ENCODE data around the gene PPP1R14B.

The PPP1R14B gene

DNA sequence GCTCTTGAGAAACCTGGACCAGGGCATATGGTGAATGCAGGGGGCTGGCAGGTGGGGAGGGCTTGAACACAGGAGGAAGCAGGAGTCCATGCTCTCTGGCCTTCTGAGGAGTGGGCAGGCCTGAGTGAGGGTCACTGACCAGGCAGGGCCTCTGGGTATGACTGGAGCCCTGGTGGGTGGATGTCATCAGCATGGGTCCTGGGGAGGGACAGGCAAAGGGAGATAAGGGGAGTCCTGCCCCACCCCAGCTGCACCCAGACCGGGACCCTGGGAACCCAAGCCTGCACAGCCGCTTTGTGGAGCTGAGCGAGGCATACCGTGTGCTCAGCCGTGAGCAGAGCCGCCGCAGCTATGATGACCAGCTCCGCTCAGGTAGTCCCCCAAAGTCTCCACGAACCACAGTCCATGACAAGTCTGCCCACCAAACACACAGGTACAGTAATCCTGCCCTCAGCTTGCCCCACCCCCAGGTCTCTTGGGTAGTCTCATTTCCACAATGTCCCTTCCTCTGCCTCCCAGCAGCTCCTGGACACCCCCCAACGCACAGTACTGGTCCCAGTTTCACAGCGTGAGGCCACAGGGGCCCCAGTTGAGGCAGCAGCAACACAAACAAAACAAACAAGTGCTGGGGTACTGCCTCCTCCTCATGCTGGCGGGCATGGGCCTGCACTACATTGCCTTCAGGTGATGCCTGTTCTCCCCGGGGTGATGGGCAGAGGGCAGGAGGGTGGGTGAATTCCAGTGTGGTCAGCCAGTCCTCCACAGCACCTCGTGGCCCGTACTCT is 14.4 kb downstream of the PPP1R14B start:
- in situ Hi-C loops (cut with MboI; ENCODE audit: low sequenced_read_pairs) = no loop called here

DNA sequence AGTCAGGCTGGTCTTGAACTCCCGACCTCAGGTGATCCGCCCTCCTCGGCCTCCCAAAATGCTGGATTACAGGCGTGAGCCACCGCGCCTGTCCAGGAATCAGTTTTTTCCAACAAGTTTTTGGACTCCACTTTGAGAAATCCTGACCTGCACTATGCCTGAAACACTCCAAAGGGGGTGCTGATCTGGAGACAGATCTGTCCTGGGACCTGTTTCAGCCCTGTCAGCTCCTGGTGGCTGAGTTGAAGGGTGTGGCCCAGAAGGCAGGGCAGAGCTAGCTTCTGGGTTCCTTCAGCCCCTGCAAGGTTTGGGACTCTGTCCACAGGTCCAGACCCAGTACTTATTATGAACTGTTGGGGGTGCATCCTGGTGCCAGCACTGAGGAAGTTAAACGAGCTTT is 15.2 kb downstream of the PPP1R14B start:
- in situ Hi-C loops (cut with MboI; ENCODE audit: low sequenced_read_pairs) = no loop called here

GRCh38 chr11:64230985-64231365 is 15.8 kb downstream of the PPP1R14B start:
- in situ Hi-C loops (cut with MboI; ENCODE audit: low sequenced_read_pairs) = no loop called here

DNA sequence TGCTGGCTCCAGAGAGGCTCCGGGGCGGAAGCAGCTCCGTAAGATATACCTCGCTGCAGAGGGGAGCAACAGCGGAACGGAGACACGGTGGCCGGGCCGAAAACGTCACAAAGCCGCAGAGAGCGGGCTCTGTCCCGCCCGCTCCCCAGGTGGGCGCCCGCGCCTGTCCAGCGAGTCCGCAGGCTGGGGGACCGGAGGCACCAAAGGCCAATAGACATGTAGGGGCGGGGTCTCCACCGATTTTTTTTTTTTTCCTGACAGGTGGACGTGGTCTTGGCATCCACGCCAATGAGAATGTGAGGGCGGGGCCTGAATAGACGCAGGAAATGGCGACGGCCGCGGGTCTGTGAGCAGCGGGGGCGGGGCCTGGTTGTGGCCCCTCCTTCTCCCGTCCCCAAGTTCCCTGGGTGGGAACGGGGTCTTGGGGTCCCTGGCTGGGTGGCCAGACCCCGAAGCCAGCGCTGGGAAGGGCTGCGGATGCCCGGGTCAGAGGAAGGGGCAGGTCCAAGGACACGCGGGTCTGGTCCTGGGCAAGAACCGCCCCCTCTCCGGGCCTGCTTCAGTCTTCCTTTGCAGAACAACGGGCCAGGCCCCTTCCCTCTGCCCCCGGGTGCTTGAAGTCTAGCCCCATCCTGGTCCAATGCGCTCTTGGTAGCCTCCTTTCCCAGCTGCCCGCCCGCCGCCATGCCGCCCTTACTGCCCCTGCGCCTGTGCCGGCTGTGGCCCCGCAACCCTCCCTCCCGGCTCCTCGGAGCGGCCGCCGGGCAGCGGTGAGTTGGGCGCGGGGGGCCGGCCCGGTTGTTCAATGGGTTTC is 16.4 kb downstream of the PPP1R14B start, which contains the start of gene DNAJC4:
Gene DNAJC4, plus strand, starts transcription at position 378 of the 814 bp plus-strand sequence. Its CDS starts 307 bp downstream, at position 685.
- in situ Hi-C loops (cut with MboI; ENCODE audit: low sequenced_read_pairs) = no loop called here

DNA sequence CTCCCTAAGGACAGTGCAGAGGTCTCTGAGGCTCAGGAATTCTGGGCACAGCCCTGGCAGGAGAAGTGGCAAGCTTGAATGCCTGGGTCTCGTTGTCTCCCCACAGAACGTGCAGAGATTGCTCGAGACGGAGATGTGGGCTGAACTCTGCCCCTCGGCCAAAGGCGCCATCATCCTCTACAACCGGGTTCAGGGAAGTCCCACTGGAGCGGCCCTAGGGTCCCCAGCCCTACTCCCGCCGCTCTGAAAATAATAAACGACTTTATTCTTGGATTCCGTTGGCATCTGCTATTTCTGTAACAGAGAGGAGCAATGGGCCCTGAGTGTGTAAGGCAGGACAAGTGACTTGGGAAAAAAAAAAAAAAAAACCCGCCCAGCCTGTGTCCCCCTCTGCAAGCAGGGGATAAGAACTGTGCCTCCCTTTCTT is 17.0 kb downstream of the PPP1R14B start:
- in situ Hi-C loops (cut with MboI; ENCODE audit: low sequenced_read_pairs) = no loop called here

GRCh38 chr11:64229090-64229743 is 17.5 kb downstream of the PPP1R14B start:
- in situ Hi-C loops (cut with MboI; ENCODE audit: low sequenced_read_pairs) = no loop called here

DNA sequence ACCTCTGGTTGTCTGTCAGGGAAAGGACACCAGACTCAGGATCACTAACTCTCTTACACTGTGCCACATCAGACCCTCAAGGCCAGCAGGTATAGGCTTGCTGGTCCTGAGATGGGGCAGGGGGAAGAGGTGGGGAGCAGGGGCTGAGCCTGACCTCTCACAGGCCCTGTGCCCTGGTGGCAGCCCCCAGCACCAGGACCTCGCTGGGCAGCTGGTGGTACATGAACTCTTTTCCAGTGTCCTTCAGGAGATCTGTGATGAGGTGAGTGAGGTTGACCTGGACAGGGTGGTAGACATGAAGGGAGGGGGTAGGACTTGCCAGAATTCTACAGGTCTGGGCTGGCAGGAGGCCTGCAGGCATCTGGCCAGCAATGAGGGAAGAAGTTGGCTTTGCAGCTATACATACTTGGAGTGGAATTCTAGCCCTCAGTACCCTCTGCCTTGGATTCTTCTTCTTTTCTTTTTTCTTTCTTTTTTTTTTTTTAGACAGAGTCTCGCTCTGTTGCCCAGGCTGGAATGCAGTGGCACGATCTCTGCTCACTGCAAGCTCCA is 19.3 kb downstream of the PPP1R14B start:
- in situ Hi-C loops (cut with MboI; ENCODE audit: low sequenced_read_pairs) = no loop called here

GRCh38 chr11:64226507-64227051 is 20.2 kb downstream of the PPP1R14B start:
- in situ Hi-C loops (cut with MboI; ENCODE audit: low sequenced_read_pairs) = no loop called here

GRCh38 chr11:64225608-64226506 is 20.9 kb downstream of the PPP1R14B start, which contains the start of the genes NUDT22 and TRPT1:
Gene NUDT22, plus strand, starts transcription at chr11:64226274. Its CDS starts 379 bp downstream, at chr11:64226653.
Gene TRPT1, minus strand, starts transcription at chr11:64226186. Its CDS starts 326 bp downstream, at chr11:64225860.
- in situ Hi-C loops (cut with MboI; ENCODE audit: low sequenced_read_pairs) = no loop called here

- in situ Hi-C loops (cut with MboI; ENCODE audit: low sequenced_read_pairs) = no loop called here
Measured at GRCh38 chr11:64224891-64225607, 21.7 kb downstream of the PPP1R14B start.

DNA sequence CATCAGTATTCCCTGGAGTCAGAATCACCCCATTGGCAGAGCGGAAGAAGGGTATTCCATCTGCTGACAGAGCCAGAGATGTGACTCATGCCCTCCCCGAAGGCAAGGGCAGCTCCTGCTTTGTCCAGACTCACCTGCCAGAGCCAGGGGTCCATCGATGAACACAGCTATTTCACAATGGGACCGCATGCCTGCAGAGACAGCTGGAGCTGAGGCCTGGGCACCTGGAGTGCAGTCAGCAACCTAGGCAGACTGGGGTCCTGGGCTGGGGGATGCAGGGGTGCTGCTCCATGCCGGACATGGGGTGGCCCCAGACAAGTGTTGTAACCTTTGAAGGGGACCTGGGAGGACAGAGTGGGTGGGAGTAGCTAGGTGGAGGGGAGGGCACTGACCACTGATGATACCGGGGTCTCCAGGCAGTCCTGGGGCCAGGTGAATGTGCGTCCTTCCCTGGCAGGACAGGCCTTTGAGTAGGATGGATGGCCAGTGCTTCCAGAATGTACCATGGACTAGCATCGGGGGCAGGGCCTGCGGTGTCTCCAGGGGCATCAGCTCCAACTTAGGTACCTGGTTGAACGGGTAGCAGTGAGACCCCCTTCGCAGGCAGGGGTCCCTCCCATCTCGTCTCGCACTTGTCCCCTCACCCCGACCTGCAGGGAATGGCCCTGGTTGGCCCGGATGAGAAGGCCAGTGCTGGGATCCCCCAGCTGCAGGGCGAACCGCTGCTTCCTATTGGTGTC is 22.4 kb downstream of the PPP1R14B start:
- in situ Hi-C loops (cut with MboI; ENCODE audit: low sequenced_read_pairs) = no loop called here

- in situ Hi-C loops (cut with MboI; ENCODE audit: low sequenced_read_pairs) = no loop called here
Measured at GRCh38 chr11:64223001-64223651, 23.6 kb downstream of the PPP1R14B start.

GRCh38 chr11:64222651-64223000 is 24.1 kb downstream of the PPP1R14B start:
- in situ Hi-C loops (cut with MboI; ENCODE audit: low sequenced_read_pairs) = no loop called here

GRCh38 chr11:64220798-64221197 is 25.9 kb downstream of the PPP1R14B start:
- in situ Hi-C loops (cut with MboI; ENCODE audit: low sequenced_read_pairs) = no loop called here

- in situ Hi-C loops (cut with MboI; ENCODE audit: low sequenced_read_pairs) = no loop called here
Measured at GRCh38 chr11:64220271-64220670, 26.5 kb downstream of the PPP1R14B start.

DNA sequence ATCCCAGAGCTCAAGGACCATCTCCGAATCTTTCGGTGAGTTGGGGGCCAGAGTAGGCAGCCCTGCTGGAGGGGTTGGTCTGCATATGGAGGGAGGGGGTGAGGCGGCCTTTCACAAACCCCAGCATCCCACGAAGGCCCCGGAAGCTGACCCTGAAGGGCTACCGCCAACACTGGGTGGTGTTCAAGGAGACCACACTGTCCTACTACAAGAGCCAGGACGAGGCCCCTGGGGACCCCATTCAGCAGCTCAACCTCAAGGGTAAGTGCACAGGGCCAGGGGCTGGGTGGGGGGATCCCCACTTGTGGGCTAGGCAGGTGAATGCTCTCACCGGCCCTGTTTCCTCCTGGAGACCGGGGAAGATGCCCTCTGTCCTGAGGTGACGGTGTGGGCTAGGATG is 27.0 kb downstream of the PPP1R14B start:
- in situ Hi-C loops (cut with MboI; ENCODE audit: low sequenced_read_pairs) = no loop called here

- in situ Hi-C loops (cut with MboI; ENCODE audit: low sequenced_read_pairs) = no loop called here
Measured at GRCh38 chr11:64219354-64219684, 27.4 kb downstream of the PPP1R14B start.
